DND-41 (cell line): ENCODE measurements around the gene ALG9.

ENCODE experiments used
- CTCF ChIP-seq: IDR thresholded peaks from 2 replicates; pipeline ENCODE4 v1.5.1; 2012; ENCODE audit warnings: borderline replicate concordance, low read length, moderate library complexity, mild to moderate bottlenecking; ENCODE audit not compliant: poor library complexity, severe bottlenecking; ENCODE audit errors: extremely low read depth
- EZH2 ChIP-seq: IDR thresholded peaks from 3 replicates; pipeline ENCODE4 v1.6.1; 2012; ENCODE audit warnings: borderline replicate concordance, low read depth, mild to moderate bottlenecking, moderate library complexity, low read length, inconsistent platforms; ENCODE audit not compliant: severe bottlenecking

DNA sequence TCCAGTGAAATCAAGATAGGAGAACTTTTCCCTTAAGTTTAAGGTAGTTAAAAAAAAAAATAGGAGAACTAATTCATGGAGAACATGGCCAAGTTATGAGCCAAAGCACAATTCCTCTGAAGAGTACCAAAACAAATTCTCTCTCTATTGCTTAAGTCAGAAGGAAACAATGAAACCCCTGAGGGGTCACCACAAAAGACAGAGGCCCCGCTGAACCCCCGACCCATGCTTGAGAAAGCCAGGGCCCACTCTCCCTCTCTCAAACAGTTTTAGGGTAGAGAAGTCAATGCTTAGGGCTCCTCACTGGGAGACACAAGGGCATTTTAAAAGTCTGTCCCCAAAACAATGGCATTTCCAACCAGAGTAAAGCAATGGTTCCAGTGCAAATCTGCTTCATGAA is 132.1 kb downstream of the ALG9 start:
- TF ChIP-seq CTCF (no peak), EZH2 (no peak)
